A549 (cell line): Measurements from ENCODE around the gene NLRP4. TPM values are rescaled to one million over a fixed set of nuclear protein-coding genes. Genes with fewer than 3 reads are reported as not detected.

Experiments used
- ATAC-seq, 2 experiments: fragments of 200-7000 bp in 1 of 2; fragments of >200 bp in 1 of 2; cut with Nextera tagmentation in 1 of 2; cut with Tn5 transposase in 1 of 2; 3 replicates each; pipeline versions ENCODE4 v1.8.0 to v1.9.1; 2018 to 2020; ENCODE audit warnings: mild to moderate bottlenecking in 1 of 2, moderate library complexity in 1 of 2
- CTCF ChIA-PET: fragments of 300-600 bp; sonication (Branson Sonifier 250); formaldehyde crosslinking; extraction: SDS; loops from one replicate; lab custom pipeline; 2021; ENCODE audit warnings: antibody characterized with exemption, inconsistent platforms; lab: Yijun Ruan, JAX
- POLR2A ChIA-PET: fragments of 350-600 bp; formaldehyde crosslinking; extraction: SDS; loops from one replicate; lab custom pipeline; 2021; ENCODE audit warnings: antibody characterized with exemption, inconsistent platforms; lab: Yijun Ruan, JAX
- DNase-seq, 2 experiments: peaks; one replicate each; pipeline versions ENCODE4 v3.0.0 to v3.0.0-alpha.2; 2011 to 2016; ENCODE audit warnings: low read depth in 1 of 2, low spot score in 1 of 2
- FAIRE-seq: peaks from 2 replicates; lab custom pipeline; 2011; peaks lifted over from hg19 to GRCh38; lab: Jason Lieb, UNC
- H3K27ac ChIP-seq, 2 experiments: fragments of >200 bp; sonication (Bioruptor Twin); formaldehyde crosslinking; 3 replicates each; pipeline ENCODE4 v1.5.1; 2016 to 2017
- H3K4me1 ChIP-seq: fragments of >200 bp; sonication (Bioruptor Twin); formaldehyde crosslinking; 3 replicates; pipeline ENCODE4 v1.6.1; 2016
- H3K4me2 ChIP-seq: fragments of >200 bp; sonication (Bioruptor Twin); formaldehyde crosslinking; 3 replicates; pipeline ENCODE4 v1.6.1; 2016
- H3K4me3 ChIP-seq: fragments of >200 bp; sonication (Bioruptor Twin); formaldehyde crosslinking; 3 replicates; pipeline ENCODE4 v1.5.1; 2016
- H3K9me3 ChIP-seq: fragments of >200 bp; sonication (Bioruptor Twin); formaldehyde crosslinking; 3 replicates; pipeline ENCODE4 v1.6.1; 2016
- ATOH8 ChIP-seq: fragments of 250-450 bp; sonication (Bioruptor Pico); IDR thresholded peaks from 2 replicates; pipeline ENCODE4 v1.5.0; 2020; ENCODE audit warnings: low read depth, mild to moderate bottlenecking, moderate library complexity
- CBX2 ChIP-seq: fragments of 200-600 bp; sonication (generic); IDR thresholded peaks from 2 replicates; pipeline ENCODE4 v1.6.1; 2016; ENCODE audit warnings: low read depth, mild to moderate bottlenecking, borderline replicate concordance
- CBX8 ChIP-seq: fragments of 200-600 bp; sonication (generic); IDR thresholded peaks from 2 replicates; pipeline ENCODE4 v1.6.1; 2016
- CEBPB ChIP-seq, 2 experiments: fragments of >200 bp in 1 of 2; sonication (Bioruptor Twin) in 1 of 2; formaldehyde crosslinking in 1 of 2; IDR thresholded peaks; 2 replicates each; pipeline ENCODE4 v1.6.1; 2012 to 2016
- E2F6 ChIP-seq: IDR thresholded peaks from 2 replicates; pipeline ENCODE4 v1.6.1; 2012; ENCODE audit warnings: low read depth, borderline replicate concordance
- EHMT2 ChIP-seq: fragments of 200-600 bp; sonication (generic); IDR thresholded peaks from 2 replicates; pipeline ENCODE4 v1.6.1; 2016; ENCODE audit warnings: antibody characterized with exemption, low read depth, mild to moderate bottlenecking, moderate library complexity
- EP300 ChIP-seq, 2 experiments: fragments of >200 bp; sonication (Bioruptor Twin); formaldehyde crosslinking; IDR thresholded peaks; 2 replicates in 1 of 2; 3 replicates in 1 of 2; pipeline ENCODE4 v1.6.1; 2016 to 2017
- ESRRA ChIP-seq: fragments of 150-350 bp; IDR thresholded peaks from 2 replicates; pipeline ENCODE4 v1.6.1; 2014; ENCODE audit warnings: mild to moderate bottlenecking, low read length, borderline replicate concordance
- FOSL2 ChIP-seq, 2 experiments: fragments of 450-650 bp in 1 of 2; fragments of >200 bp in 1 of 2; sonication (Bioruptor Twin) in 1 of 2; formaldehyde crosslinking; IDR thresholded peaks; 2 replicates each; pipeline versions ENCODE4 v1.5.0 to v1.6.1; 2016 to 2020; ENCODE audit warnings: mild to moderate bottlenecking in 1 of 2, moderate library complexity in 1 of 2
- HMGXB4 ChIP-seq: fragments of 250-450 bp; sonication (Bioruptor Pico); IDR thresholded peaks from 2 replicates; pipeline ENCODE4 v1.5.0; 2021; ENCODE audit warnings: mild to moderate bottlenecking, moderate library complexity, borderline replicate concordance
- JUNB ChIP-seq: fragments of >200 bp; sonication (Bioruptor Twin); formaldehyde crosslinking; IDR thresholded peaks from 2 replicates; pipeline ENCODE4 v1.6.1; 2016
- KDM1A ChIP-seq: fragments of 200-600 bp; sonication (generic); IDR thresholded peaks from 2 replicates; pipeline ENCODE4 v1.6.1; 2016; ENCODE audit warnings: low read depth, mild to moderate bottlenecking
- MAFK ChIP-seq: fragments of 450-650 bp; IDR thresholded peaks from 2 replicates; pipeline ENCODE4 v1.6.1; 2014; ENCODE audit not compliant: partially characterized antibody
- MAX ChIP-seq: IDR thresholded peaks from 2 replicates; pipeline ENCODE4 v1.6.1; 2012
- MAZ ChIP-seq: fragments of 150-350 bp; IDR thresholded peaks from 2 replicates; pipeline ENCODE4 v1.6.1; 2014; ENCODE audit warnings: antibody characterized with exemption, low read depth, low read length, borderline replicate concordance
- NPAS2 ChIP-seq: fragments of 250-450 bp; sonication (Bioruptor Pico); IDR thresholded peaks from 2 replicates; pipeline ENCODE4 v1.8.0; 2022; ENCODE audit warnings: mild to moderate bottlenecking, moderate library complexity, borderline replicate concordance
- PHF8 ChIP-seq: fragments of 200-600 bp; sonication (generic); IDR thresholded peaks from 2 replicates; pipeline ENCODE4 v1.6.1; 2016; ENCODE audit warnings: low read depth, mild to moderate bottlenecking, antibody characterized with exemption, moderate library complexity, borderline replicate concordance
- RARB ChIP-seq: fragments of 250-450 bp; sonication (Bioruptor Pico); IDR thresholded peaks from 2 replicates; pipeline ENCODE4 v1.8.0; 2021; ENCODE audit warnings: mild to moderate bottlenecking, moderate library complexity
- RCOR1 ChIP-seq: fragments of 150-350 bp; IDR thresholded peaks from 2 replicates; pipeline ENCODE4 v1.6.1; 2014; ENCODE audit warnings: antibody characterized with exemption, low read length, low read depth
- SREBF2 ChIP-seq: fragments of 450-650 bp; IDR thresholded peaks from 2 replicates; pipeline ENCODE4 v1.6.1; 2014; ENCODE audit warnings: mild to moderate bottlenecking, moderate library complexity
- TFCP2L1 ChIP-seq: fragments of 250-450 bp; sonication (Bioruptor Pico); IDR thresholded peaks from 2 replicates; pipeline ENCODE4 v1.5.0; 2021; ENCODE audit warnings: mild to moderate bottlenecking
- WGBS: methylation state at CpG from one replicate; pipeline ENCODE4 v1.1.6; 2017; ENCODE audit errors: missing lambda C conversion rate; 5-methylcytosine and 5-hydroxymethylcytosine counted together
- polyA plus RNA-seq, 4 experiments: library from polyadenylated mRNA; depleted of rRNA in 3 of 4; stranded (reverse); fragments of >200 nt; fragmentation: RNase III in 1 of 4; extraction: RNeasy Plus Mini Kit Qiagen cat#74134 plus additional on column Dnase treatment in 1 of 4; gene quantifications; 2 replicates in 3 of 4; 3 replicates in 1 of 4; pipeline ENCODE4 v1.2.3, GENCODE V29; 2011 to 2017
- TF ChIP-seq, protein P1 (sequence below): fragments of 450-650 bp; IDR thresholded peaks from 2 replicates; pipeline ENCODE4 v1.6.1; 2014; ENCODE audit warnings: antibody characterized with exemption
- TF ChIP-seq, protein P2 (sequence below): fragments of >200 bp; sonication (Bioruptor Twin); formaldehyde crosslinking; IDR thresholded peaks from 2 replicates; pipeline ENCODE4 v1.6.1; 2016

The NLRP4 gene
- polyA plus RNA-seq, 2 of the 4 experiments (the other 2 are of a cell fraction), result 0.10 TPM; not detected in 1

- Histone ChIP-seq H3K4me1 (no peaks in the 10 kb centered on the region), H3K4me2 (no peak overlapping the region), H3K27ac (no peak overlapping the region), H3K4me3 (no peak overlapping the region), H3K9me3 (no peaks in the 10 kb centered on the region)
- ChIA-PET CTCF (no interaction called here), POLR2A (no interaction called here)
- ATAC-seq (no peak), DNase-seq (no peak), FAIRE-seq (peak; percentile 65)
- WGBS, result 4% methylated on average over 3 of the region's 3 CpGs
- no peak for TF ChIP-seq MAFK
- no peak for TF ChIP-seq NPAS2
- TF ChIP-seq RARB (CRISPR knock-in tag), result no peak
- no peak for TF ChIP-seq CBX8
- TF ChIP-seq EP300 (IDR thresholded peaks at IDR 0.05), result no peak
- TF ChIP-seq ATOH8 (CRISPR knock-in tag), result no peak
- no peak for TF ChIP-seq E2F6
- TF ChIP-seq, protein P1, sequence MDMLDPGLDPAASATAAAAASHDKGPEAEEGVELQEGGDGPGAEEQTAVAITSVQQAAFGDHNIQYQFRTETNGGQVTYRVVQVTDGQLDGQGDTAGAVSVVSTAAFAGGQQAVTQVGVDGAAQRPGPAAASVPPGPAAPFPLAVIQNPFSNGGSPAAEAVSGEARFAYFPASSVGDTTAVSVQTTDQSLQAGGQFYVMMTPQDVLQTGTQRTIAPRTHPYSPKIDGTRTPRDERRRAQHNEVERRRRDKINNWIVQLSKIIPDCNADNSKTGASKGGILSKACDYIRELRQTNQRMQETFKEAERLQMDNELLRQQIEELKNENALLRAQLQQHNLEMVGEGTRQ, result no peak
- no peak for TF ChIP-seq MAX
- TF ChIP-seq FOSL2 (IDR thresholded peaks at IDR 0.05), result no peak
- no peak for TF ChIP-seq FOSL2 (CRISPR knock-in tag; IDR thresholded peaks at IDR 0.05)
- no peak for TF ChIP-seq MAZ
- TF ChIP-seq KDM1A, result no peak
- no peak for TF ChIP-seq CEBPB (IDR thresholded peaks at IDR 0.05)
- no peak for TF ChIP-seq SREBF2
- TF ChIP-seq, protein P2, sequence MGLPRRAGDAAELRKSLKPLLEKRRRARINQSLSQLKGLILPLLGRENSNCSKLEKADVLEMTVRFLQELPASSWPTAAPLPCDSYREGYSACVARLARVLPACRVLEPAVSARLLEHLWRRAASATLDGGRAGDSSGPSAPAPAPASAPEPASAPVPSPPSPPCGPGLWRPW, result no peak
- no peak for TF ChIP-seq RCOR1
- TF ChIP-seq TFCP2L1 (CRISPR knock-in tag), result no peak
These were observed 16.3 kb upstream of the NLRP4 start for GRCh38 chr19:55820037-55820436.

- H3K9me3 ChIP-seq, result peaks cover 3% of the 10 kb centered on the region; the same call in 1 of the 3 replicates
- no peak overlapping the region for H3K4me3 ChIP-seq
- ChIA-PET POLR2A (no interaction called here), CTCF (interaction anchor here (0.6 kb wide), 1 partner anchor 35 kb away, joined by 5 read pairs; no protein-coding TSS in a partner anchor)
- no peaks in the 10 kb centered on the region for H3K4me1 ChIP-seq
- no peak for DNase-seq
- ATAC-seq, result no peak
- H3K4me2 ChIP-seq, result no peak overlapping the region
- WGBS, result 7% methylated on average over 5 of the region's 5 CpGs
- FAIRE-seq, result no peak
- no peak overlapping the region for H3K27ac ChIP-seq
- no peak for TF ChIP-seq EHMT2
- TF ChIP-seq HMGXB4 (CRISPR knock-in tag), result no peak
- TF ChIP-seq EP300 (IDR thresholded peaks at IDR 0.05), result no peak
- TF ChIP-seq ESRRA, result no peak
- TF ChIP-seq JUNB, result no peak
- no peak for TF ChIP-seq RCOR1
- TF ChIP-seq, protein P1, result no peak
- no peak for TF ChIP-seq PHF8
- TF ChIP-seq TFCP2L1 (CRISPR knock-in tag), result no peak
- no peak for TF ChIP-seq CBX2
- no peak for TF ChIP-seq NPAS2
These were observed 5.7 kb upstream of the NLRP4 start for GRCh38 chr19:55830656-55831055.
